ENCODE measurements around the gene MYH14. TPM values are rescaled to one million over a fixed set of nuclear protein-coding genes. Genes with fewer than 3 reads are reported as not detected.

MYH14 gene
- total RNA-seq, 1 donor from 2014 or later: not detected

- intact Hi-C loops (cut with micrococcal nuclease): no loop called here
These were observed 83.9 kb downstream of the MYH14 start for GRCh38 chr19:50287331-50287730.

- intact Hi-C loops (cut with micrococcal nuclease): no loop called here
These were observed 85.5 kb downstream of the MYH14 start for GRCh38 chr19:50288954-50289353.

GRCh38 chr19:50290011-50290410 is 86.6 kb downstream of the MYH14 start:
- intact Hi-C loops (cut with micrococcal nuclease): no loop called here

DNA sequence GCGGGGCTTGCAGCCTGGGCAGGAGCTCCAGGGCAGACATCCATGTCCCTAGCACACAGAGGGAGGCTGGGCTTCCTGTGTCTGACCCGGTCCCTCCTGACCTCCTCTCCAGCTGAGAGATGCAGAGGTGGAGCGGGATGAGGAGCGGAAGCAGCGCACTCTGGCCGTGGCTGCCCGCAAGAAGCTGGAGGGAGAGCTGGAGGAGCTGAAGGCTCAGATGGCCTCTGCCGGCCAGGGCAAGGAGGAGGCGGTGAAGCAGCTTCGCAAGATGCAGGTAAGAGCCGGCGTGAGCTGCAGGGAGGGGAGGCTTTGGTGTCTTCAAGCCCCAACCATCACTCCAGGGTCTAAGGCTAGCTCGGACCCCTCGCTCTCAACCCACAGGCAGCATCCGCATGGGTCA is 87.4 kb downstream of the MYH14 start:
- intact Hi-C loops (cut with micrococcal nuclease): no loop called here

- intact Hi-C loops (cut with micrococcal nuclease): no loop called here
These were observed 88.9 kb downstream of the MYH14 start for GRCh38 chr19:50292216-50292827.

DNA sequence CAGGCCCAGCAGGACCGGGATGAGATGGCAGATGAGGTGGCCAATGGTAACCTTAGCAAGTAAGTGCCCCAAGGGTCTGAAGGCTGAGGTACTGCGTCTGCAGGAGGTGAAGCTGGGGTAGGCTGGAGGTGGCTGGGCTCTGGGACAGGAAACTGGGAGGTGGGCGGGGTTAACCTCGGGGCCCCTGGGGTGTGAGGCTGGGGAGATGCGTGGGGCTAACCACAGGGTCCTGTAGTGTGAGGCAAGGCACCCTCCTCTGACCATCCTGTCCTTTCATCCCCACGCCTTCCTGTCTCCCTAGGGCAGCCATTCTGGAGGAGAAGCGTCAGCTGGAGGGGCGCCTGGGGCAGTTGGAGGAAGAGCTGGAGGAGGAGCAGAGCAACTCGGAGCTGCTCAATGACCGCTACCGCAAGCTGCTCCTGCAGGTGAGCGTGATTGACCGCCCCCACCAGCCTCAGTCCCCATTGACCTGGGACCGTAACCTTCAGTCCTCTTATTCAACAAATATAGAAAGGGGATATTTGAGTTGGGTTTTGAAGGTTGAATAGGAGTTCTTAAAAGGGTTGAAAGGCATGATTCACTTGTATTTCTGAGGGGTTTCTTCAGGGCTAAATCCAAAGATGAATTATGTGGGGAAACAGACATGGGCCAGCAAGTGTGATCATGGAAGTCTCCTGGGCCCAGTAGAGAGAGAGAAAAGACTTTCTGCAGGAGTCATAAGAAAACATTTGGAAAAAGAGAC is 90.0 kb downstream of the MYH14 start:
- intact Hi-C loops (cut with micrococcal nuclease): no loop called here

DNA sequence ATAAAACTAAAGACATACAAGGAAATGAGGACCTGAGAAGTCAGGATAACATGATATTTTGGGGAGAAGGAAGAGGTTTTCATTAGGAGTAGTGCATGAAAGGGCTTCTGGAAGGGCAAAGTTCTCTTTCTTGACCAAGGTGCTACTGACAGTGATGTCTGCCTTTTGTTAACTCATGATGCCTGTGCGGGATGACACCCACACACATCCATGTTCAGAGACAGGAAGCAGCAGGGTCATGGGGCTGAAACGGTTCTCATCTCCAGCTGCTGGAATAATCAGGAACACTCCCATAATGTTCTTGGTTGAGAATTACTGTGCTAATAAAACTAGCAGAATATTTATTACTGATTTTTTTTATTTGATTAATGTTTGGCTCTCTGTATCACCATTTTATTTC is 96.6 kb downstream of the MYH14 start:
- intact Hi-C loops (cut with micrococcal nuclease): no loop called here

DNA sequence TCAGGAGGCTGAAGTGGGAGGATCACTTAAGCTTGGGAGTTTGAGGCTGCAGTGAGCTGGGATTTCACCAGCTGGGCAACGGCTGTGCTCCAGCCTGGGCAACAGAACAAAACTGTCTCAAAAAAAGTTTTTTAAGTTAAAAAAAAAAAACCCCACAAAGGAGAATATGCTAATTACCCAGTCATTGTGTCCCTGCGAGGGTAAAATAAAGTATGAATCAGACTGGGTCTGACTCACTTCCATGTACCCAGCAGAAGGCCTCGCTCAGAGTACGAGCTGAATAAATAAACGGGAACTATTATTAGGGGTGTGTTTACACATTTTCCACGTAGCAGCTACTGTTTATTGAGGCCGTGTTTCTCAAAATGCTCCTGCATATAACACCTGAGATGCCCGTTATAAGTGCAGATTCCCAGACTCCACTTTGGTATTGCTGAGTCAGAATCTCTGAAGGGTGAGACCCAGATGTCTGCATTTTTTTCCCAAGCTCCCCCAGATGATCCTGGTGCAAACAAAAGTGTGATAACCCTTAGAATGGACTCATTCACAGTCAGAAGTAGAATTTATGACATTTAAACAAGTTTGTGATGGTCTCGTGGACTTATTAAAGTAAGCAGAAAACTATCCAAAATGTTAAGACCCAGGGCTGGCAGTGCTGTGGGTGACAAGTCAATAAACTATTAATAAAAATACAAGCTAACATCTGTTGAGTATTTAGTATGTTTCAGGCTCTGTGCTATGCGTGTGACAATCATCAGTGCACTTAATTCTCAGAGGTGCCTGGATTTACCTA is 97.6 kb downstream of the MYH14 start:
- intact Hi-C loops (cut with micrococcal nuclease): no loop called here

GRCh38 chr19:50301607-50301971 is 98.2 kb downstream of the MYH14 start:
- intact Hi-C loops (cut with micrococcal nuclease): no loop called here

- intact Hi-C loops (cut with micrococcal nuclease): no loop called here
These were observed 100.1 kb downstream of the MYH14 start for GRCh38 chr19:50303558-50303957.

DNA sequence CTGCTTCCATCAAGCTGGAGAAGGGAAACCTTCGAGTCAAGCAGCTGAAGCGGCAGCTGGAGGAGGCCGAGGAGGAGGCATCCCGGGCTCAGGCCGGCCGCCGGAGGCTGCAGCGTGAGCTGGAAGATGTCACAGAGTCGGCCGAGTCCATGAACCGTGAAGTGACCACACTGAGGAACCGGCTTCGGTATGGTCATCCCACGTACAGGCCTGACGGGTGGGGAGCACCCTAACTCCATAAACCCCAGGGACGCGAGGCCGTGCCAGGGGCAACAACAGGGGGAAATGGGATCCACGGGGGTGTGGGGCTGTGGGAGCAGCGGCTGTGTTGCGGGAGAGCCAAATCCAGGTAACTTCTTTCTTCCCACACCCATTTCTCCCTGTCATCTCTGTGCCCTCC is 105.6 kb downstream of the MYH14 start:
- intact Hi-C loops (cut with micrococcal nuclease): no loop called here

DNA sequence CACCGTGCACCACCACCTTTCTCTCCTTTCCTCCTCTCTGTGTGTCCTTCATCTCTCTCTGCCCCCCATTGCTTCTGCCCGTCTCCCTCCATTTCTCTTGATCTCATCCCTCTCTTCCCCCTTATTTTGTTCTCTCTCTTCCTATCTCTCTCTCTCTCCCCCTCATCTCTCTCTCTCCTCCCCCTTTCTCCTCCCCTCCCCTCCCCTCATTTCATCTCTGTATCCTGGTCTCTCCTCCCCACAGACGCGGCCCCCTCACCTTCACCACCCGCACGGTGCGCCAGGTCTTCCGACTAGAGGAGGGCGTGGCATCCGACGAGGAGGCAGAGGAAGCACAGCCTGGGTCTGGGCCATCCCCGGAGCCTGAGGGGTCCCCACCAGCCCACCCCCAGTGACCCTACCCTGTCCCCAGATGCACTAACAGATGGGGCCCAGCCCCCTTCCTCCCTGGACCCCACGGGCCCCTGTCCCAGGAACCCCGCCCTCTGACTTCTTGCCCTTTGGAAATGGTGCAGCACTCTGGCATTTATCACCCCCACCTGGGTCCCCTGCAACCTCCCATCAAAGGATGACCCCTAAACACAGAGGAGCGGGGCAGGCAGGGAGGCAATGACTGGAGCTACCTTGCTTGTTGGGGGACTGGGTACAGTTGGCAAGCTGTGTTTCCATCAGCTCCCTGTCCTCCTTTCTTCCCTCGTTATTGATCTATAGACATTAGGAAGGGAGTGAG is 106.1 kb downstream of the MYH14 start:
- intact Hi-C loops (cut with micrococcal nuclease): no loop called here

DNA sequence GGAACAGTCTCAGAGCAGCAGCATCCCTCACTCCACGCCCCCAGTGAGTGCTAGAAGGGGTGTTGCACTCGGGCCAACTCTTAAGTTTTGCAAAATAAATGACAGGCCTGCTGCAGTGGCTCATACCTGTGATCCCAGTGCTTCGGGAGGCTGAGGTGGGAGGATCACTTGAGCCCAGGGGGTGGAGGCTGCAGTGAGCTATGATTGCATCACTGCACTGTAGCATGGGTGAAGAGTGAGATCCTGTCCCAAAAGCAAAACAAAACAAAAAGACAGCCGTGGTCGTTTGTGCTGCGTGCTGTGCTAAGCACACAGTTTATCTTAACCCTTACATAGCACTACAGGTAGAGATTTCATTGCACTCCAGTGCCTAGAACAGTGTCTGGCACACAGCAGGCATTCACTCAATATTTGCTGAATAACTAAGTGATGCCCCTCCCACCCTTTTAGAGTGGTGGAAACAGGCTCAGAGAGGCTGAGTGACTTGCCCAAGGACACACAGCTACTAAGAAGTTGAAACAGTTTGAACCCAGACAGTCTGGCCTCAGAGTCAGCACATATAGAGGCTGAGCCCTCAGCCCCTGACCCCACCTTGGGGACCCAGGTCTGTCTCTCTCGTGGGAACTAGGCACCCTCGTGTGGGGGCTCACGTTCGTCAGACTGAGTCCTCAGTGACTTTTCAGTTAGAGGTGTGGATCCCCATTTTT is 107.5 kb downstream of the MYH14 start:
- intact Hi-C loops (cut with micrococcal nuclease): no loop called here

- intact Hi-C loops (cut with micrococcal nuclease): no loop called here
These were observed 108.6 kb downstream of the MYH14 start for GRCh38 chr19:50311723-50312635.

DNA sequence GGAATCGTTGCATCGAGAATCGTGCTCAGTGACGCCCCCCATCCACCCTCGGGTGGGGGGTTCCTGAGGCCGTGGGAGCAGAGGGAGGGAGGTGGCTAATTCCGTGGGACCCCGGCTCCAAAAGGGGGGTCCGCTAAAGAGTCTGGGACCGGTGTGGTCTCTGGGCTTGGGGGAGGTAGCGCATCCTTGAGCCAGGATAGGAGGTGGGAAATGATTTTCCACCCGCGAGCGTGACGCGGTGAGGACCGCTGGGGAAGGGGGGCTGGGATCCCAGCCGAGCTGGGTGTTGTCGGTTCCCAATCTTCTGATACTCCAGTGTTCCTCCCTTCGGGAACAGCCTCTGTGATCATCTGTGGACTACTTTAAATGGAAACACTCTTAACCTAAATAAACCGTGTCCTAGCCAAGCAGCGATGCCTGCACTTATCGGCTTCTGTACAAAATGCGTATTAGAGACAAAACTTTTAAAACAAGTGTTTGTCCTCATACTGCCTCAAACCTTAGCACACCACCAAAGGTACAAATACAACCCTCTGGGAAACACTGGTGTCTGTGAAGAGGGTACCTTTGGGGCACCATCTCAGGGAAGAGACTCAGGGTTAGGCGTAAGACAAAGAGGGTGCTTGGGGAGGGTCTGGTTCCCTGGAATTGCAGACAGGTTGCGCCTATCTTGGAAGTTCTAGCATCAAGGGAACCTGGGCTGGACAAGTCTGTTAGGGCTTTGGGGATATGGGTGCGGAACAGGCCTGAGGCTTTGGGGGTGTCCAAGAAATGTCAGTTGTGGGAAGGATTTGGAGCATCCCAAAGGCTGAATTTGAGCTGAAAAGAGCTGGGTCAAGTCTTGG is 109.8 kb downstream of the MYH14 start:
- intact Hi-C loops (cut with micrococcal nuclease): no loop called here

DNA sequence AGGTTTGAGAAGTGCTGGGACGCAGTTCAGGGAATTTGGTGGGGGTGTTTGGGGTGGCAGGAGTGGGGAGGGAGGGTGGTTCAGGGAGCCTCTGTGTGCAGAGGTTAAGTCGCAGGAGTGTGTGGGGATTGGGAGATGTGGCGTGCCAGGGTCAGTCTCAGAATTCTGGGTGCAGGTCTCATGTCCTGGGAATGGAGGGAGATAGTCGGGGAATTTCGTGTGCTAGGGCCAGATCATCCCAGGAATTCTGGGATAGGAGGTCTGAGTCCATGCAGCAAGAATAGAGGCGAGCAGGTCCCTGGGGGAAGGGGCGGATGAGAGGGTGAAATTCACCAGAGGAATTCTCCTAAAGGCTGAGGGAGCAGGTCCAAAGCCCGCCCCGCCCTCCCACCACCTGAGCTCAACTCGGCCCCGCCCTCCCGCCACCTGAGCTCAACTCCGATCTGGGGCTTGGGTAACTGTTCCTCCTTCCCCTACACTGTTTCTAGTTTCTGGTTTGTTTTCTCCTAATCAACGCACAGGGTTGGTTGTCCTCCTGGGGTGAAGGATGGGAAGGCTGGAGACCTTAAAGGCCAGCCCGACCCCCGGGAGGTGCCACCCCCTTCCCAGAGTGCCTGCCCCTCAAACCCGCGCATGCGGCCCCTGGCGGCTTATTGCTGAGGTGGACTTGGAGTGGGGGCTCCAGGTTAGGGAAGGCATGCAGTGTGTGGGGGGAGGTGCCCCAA is 110.6 kb downstream of the MYH14 start:
- intact Hi-C loops (cut with micrococcal nuclease): no loop called here

DNA sequence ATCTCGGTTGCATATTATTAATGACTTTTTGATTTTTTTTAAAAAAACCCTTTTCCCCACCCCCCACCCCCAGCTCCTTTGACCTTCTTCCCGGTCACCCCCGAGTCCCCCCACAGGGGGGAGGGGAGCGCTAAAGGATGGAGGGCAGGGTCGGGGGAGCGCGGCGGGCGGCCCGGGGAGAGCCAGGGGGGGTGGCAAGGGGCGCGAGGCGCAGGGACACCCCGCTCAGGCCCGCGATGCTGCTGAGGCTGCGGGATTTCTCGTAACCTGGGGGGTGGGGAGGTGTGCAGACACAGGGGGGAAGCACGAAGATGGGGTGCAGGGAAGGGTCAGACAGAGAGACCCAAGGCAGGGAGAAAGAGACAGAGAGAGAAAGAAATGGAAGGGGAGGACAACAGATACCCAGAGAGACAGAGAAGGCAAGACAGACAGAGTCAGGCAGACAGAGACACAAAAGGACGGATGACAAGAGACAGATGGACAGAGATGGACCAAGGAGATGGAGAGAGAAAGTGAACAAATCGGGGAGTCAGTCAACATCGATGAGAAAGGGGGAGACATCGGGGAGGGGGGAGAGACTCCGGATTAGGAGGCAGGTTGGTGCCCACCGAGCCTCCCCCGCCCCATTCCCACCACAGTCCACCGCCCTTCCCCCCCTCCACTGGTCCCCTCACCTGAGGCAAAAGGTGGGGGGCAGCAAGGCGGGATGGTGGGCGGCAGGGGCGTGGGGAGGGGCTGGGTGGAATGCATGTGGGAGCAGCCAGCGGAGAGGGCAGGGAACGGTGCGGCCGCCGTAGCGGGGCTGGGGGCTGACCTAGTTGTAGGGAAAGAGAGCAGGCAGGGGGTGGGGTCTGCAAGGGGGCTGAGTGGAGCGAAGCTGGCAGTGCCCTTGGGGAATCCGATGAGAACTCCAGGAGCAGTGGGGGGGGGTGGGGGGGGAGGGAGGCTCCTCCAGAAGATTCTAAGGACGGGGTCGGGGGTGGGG is 111.6 kb downstream of the MYH14 start:
- intact Hi-C loops (cut with micrococcal nuclease): no loop called here
